Vagina (tissue), 2 donors: ENCODE results near the gene VWF.

Experiments used
- CTCF ChIP-seq, 3 experiments: fragments of 450-650 bp in 2 of 3; fragments of 200-600 bp in 1 of 3; sonication (generic) in 1 of 3; IDR thresholded peaks; one replicate each; pipeline ENCODE4 v1.5.1; 2017 to 2019; ENCODE audit warnings: antibody characterized with exemption in 3 of 3, mild to moderate bottlenecking in 2 of 3, moderate library complexity in 2 of 3
- POLR2A ChIP-seq, 2 donors: fragments of 450-650 bp; IDR thresholded peaks; one replicate each; pipeline ENCODE4 v1.6.1; 2017; ENCODE audit warnings: antibody characterized with exemption in 2 of 2, mild to moderate bottlenecking in 2 of 2, moderate library complexity in 2 of 2
- POLR2AphosphoS5 ChIP-seq, 2 donors: sonication (generic); formaldehyde crosslinking; IDR thresholded peaks; one replicate each; pipeline ENCODE4 v1.9.0; 2017; ENCODE audit warnings: antibody characterized with exemption in 2 of 2, mild to moderate bottlenecking in 2 of 2, low read depth in 1 of 2; ENCODE audit not compliant: insufficient read depth in 1 of 2

GRCh38 chr12:5973461-5974115, 150.9 kb downstream of the VWF start:
- no peak for TF ChIP-seq POLR2AphosphoS5 (IDR thresholded peaks at IDR 0.05; ENCODE audit: insufficient read depth in 1 of 2, low read depth in 1 of 2)
- no peak for TF ChIP-seq CTCF (IDR thresholded peaks at IDR 0.05)
- no peak for TF ChIP-seq POLR2A (IDR thresholded peaks at IDR 0.05)
